ENCODE measurements around the gene SAMSN1.
"Not testable (repeated sequence)": the region's sequence is repeated elsewhere in the genome, so short reads cannot be mapped to it uniquely, and the experiment has no call there.

SAMSN1 gene

GRCh38 chr21:14497825-14498224, 48.3 kb downstream of the SAMSN1 start:
- H3K27ac ChIP-seq (ENCODE audit: low read depth, low read length, poor library complexity, severe bottlenecking), result no peak overlapping the region

GRCh38 chr21:14495075-14495474, 51.0 kb downstream of the SAMSN1 start:
- H3K9ac ChIP-seq (ENCODE audit: low read length), result no peak overlapping the region
- H3F3A ChIP-seq (ENCODE audit: insufficient read depth, low read length), result no peaks in the 10 kb centered on the region
- TF ChIP-seq EZH2 (IDR thresholded peaks at IDR 0.05; ENCODE audit: borderline replicate concordance, low read length) (no peak), CTCF (IDR thresholded peaks at IDR 0.05; ENCODE audit: low read length) (no peak)
- H3K4me1 ChIP-seq (ENCODE audit: insufficient read depth, low read length, severe bottlenecking), result no peaks in the 10 kb centered on the region
- no peaks in the 10 kb centered on the region for H3K9me3 ChIP-seq (ENCODE audit: low read length)
- no peaks in the 10 kb centered on the region for H3K27me3 ChIP-seq (ENCODE audit: insufficient read depth, low read length)
- H3K4me2 ChIP-seq (ENCODE audit: low read length), result no peak overlapping the region
- H4K20me1 ChIP-seq (ENCODE audit: insufficient read depth, low read length), result no peaks in the 10 kb centered on the region
- H3K27ac ChIP-seq (ENCODE audit: low read depth, low read length, poor library complexity, severe bottlenecking), result no peak overlapping the region
- no peaks in the 10 kb centered on the region for H3K79me2 ChIP-seq (ENCODE audit: insufficient read depth, low read length)
- H3K4me3 ChIP-seq (ENCODE audit: low read depth, low read length, poor library complexity, severe bottlenecking), result no peak overlapping the region
- peaks cover 29% of the 10 kb centered on the region; the same call in 1 of the 2 replicates for H3K36me3 ChIP-seq (ENCODE audit: insufficient read depth, low read length)
- no peak overlapping the region for H2AFZ ChIP-seq (ENCODE audit: low read length)
- H3K9me2 ChIP-seq (ENCODE audit: low read depth, low read length), result no peaks in the 10 kb centered on the region

More at GRCh38 chr21:14497825-14498224, 48.3 kb downstream of the SAMSN1 start:
- Histone ChIP-seq H3K4me1 (ENCODE audit: insufficient read depth, low read length, severe bottlenecking) (no peaks in the 10 kb centered on the region), H3K4me2 (ENCODE audit: low read length) (no peak overlapping the region), H3K9ac (ENCODE audit: low read length) (no peak overlapping the region), H3K36me3 (ENCODE audit: insufficient read depth, low read length) (peaks cover 44% of the 10 kb centered on the region), H3K79me2 (ENCODE audit: insufficient read depth, low read length) (no peaks in the 10 kb centered on the region), H3F3A (ENCODE audit: insufficient read depth, low read length) (no peaks in the 10 kb centered on the region), H3K27me3 (ENCODE audit: insufficient read depth, low read length) (no peaks in the 10 kb centered on the region), H2AFZ (ENCODE audit: low read length) (no peak overlapping the region), H3K4me3 (ENCODE audit: low read depth, low read length, poor library complexity, severe bottlenecking) (no peak overlapping the region), H3K9me2 (ENCODE audit: low read depth, low read length) (no peaks in the 10 kb centered on the region), H4K20me1 (ENCODE audit: insufficient read depth, low read length) (no peaks in the 10 kb centered on the region), H3K9me3 (ENCODE audit: low read length) (no peaks in the 10 kb centered on the region)
- no peak for TF ChIP-seq CTCF (IDR thresholded peaks at IDR 0.05; ENCODE audit: low read length)

DNA sequence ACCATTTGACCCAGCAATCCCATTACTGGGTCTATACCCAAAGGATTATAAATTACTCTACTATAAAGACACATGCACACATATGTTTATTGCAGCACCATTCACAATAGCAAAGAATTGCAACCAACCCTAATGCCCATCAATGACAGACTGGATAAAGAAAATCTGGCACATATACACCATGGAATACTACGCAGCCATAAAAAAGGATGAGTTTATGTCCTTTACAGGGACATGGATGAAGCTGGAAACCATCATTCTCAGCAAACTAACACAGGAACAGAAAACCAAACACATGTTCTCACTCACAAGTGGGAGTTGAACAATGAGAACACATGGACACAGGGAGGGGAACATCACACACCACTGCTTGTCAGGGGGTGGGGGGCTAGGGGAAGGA, 51.9 kb downstream of the SAMSN1 start:
- H3K27me3 ChIP-seq (ENCODE audit: insufficient read depth, low read length); H3K79me2 ChIP-seq (ENCODE audit: insufficient read depth, low read length); H3K9me3 ChIP-seq (ENCODE audit: low read length); H3F3A ChIP-seq (ENCODE audit: insufficient read depth, low read length); H4K20me1 ChIP-seq (ENCODE audit: insufficient read depth, low read length); H3K9me2 ChIP-seq (ENCODE audit: low read depth, low read length); H3K4me3 ChIP-seq (ENCODE audit: low read depth, low read length, poor library complexity, severe bottlenecking); H3K9ac ChIP-seq (ENCODE audit: low read length); H3K4me2 ChIP-seq (ENCODE audit: low read length); H3K4me1 ChIP-seq (ENCODE audit: insufficient read depth, low read length, severe bottlenecking); H2AFZ ChIP-seq (ENCODE audit: low read length); H3K27ac ChIP-seq (ENCODE audit: low read depth, low read length, poor library complexity, severe bottlenecking): not testable (repeated sequence)
- peaks cover 28% of the 10 kb centered on the region; the same call in 1 of the 2 replicates for H3K36me3 ChIP-seq (ENCODE audit: insufficient read depth, low read length)

GRCh38 chr21:14493731-14494130, 52.4 kb downstream of the SAMSN1 start:
- Histone ChIP-seq H3K4me1 (ENCODE audit: insufficient read depth, low read length, severe bottlenecking) (no peaks in the 10 kb centered on the region), H3F3A (ENCODE audit: insufficient read depth, low read length) (no peaks in the 10 kb centered on the region), H3K4me3 (ENCODE audit: low read depth, low read length, poor library complexity, severe bottlenecking) (no peak overlapping the region), H3K9me3 (ENCODE audit: low read length) (no peaks in the 10 kb centered on the region), H3K27me3 (ENCODE audit: insufficient read depth, low read length) (no peaks in the 10 kb centered on the region), H2AFZ (ENCODE audit: low read length) (no peak overlapping the region), H3K9ac (ENCODE audit: low read length) (no peak overlapping the region), H4K20me1 (ENCODE audit: insufficient read depth, low read length) (no peaks in the 10 kb centered on the region), H3K27ac (ENCODE audit: low read depth, low read length, poor library complexity, severe bottlenecking) (no peak overlapping the region), H3K9me2 (ENCODE audit: low read depth, low read length) (no peaks in the 10 kb centered on the region), H3K79me2 (ENCODE audit: insufficient read depth, low read length) (no peaks in the 10 kb centered on the region), H3K4me2 (ENCODE audit: low read length) (no peak overlapping the region), H3K36me3 (ENCODE audit: insufficient read depth, low read length) (peaks cover 28% of the 10 kb centered on the region; the same call in 1 of the 2 replicates)
- TF ChIP-seq EZH2 (IDR thresholded peaks at IDR 0.05; ENCODE audit: borderline replicate concordance, low read length), result no peak
- no peak for TF ChIP-seq CTCF (IDR thresholded peaks at IDR 0.05; ENCODE audit: low read length)

Data from OCI-LY1 (cell line).